MCF 10A (cell line): Measurements from ENCODE around the gene MTSS2. TPM values are rescaled to one million over a fixed set of nuclear protein-coding genes. Genes with fewer than 3 reads are reported as not detected.

Experiments used
- BruUV-seq: library from RNA; stranded (reverse); fragments of 400-500 nt; replicated peaks from 2 replicates; lab custom pipeline; 2021; lab: Mats Ljungman, UMichigan
- CTCF ChIA-PET: fragments of 300-600 bp; sonication (Branson Sonifier 250); formaldehyde crosslinking; extraction: SDS; loops from one replicate; lab custom pipeline; 2021; ENCODE audit warnings: antibody characterized with exemption, inconsistent platforms; lab: Yijun Ruan, JAX
- POLR2A ChIA-PET: fragments of 300-600, 350-650 bp; sonication (Branson Sonifier 250); formaldehyde crosslinking; extraction: SDS; loops from one replicate; lab custom pipeline; 2020; ENCODE audit warnings: antibody characterized with exemption, inconsistent platforms; lab: Yijun Ruan, JAX
- DNase-seq: peaks from one replicate; pipeline ENCODE4 v3.0.0-alpha.2; 2018; ENCODE audit not compliant: unreplicated experiment
- H3K27ac Mint-ChIP-seq: one replicate; pipeline ENCODE4 v1.8.0; 2022; ENCODE audit warnings: mild to moderate bottlenecking, low read depth, mixed read lengths; ENCODE audit not compliant: unreplicated experiment
- H3K27me3 Mint-ChIP-seq: one replicate; pipeline ENCODE4 v1.8.0; 2022; ENCODE audit warnings: mixed read lengths; ENCODE audit not compliant: insufficient read depth, unreplicated experiment
- H3K36me3 Mint-ChIP-seq: one replicate; pipeline ENCODE4 v1.8.0; 2022; ENCODE audit warnings: mild to moderate bottlenecking, moderate library complexity, mixed read lengths; ENCODE audit not compliant: insufficient read depth, unreplicated experiment
- H3K4me1 Mint-ChIP-seq: one replicate; pipeline ENCODE4 v1.8.0; 2022; ENCODE audit warnings: mixed read lengths; ENCODE audit not compliant: insufficient read depth, unreplicated experiment
- H3K4me3 Mint-ChIP-seq: one replicate; pipeline ENCODE4 v1.8.0; 2022; ENCODE audit warnings: mild to moderate bottlenecking, moderate library complexity, mixed read lengths; ENCODE audit not compliant: unreplicated experiment
- H3K9me3 Mint-ChIP-seq: one replicate; pipeline ENCODE4 v1.8.0; 2022; ENCODE audit warnings: mixed read lengths; ENCODE audit not compliant: unreplicated experiment
- intact Hi-C: fragments of 100-400 bp; cut with micrococcal nuclease; formaldehyde crosslinking; loops from 2 replicates; pipeline ENCODE4 v1.14.1; 2022
- total RNA-seq: library from RNA; stranded (reverse); gene quantifications from 2 replicates; pipeline ENCODE4 v1.2.3, GENCODE V29; 2022
- TF ChIP-seq, protein P1 (sequence below): fragments of 200-600 bp; IDR thresholded peaks from one replicate; pipeline ENCODE4 v1.8.0; 2022; ENCODE audit warnings: antibody characterized with exemption, mild to moderate bottlenecking; ENCODE audit not compliant: unreplicated experiment

MTSS2 gene
- total RNA-seq, 1 experiment from 2014 or later = 75.8 TPM

DNA sequence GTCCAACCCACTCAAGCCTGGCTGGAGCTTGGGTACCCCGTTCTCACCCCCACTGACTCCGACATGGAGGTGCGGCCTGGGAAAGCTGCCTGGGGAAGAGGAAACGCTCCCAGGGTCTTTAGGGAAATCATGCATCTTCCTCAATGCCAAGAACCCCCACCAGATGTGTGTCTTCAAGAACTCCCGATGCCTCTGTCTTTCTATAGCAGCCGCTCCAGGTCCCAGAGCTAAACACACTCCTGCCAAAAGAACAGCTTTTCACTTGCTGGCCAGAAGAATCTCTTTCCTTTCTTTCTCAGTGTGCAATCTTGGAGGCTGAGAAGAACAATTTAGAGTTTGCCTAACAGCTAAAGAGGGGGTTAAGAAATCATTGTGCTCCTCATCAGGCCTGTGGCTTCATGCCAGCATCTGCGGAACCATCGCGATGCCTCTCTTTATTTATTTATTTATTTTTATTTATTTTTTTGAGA lies 41.1 kb upstream of the MTSS2 start:
- CTCF ChIA-PET = interaction anchor here (0.6 kb wide), 1 partner anchor 585 kb away, joined by 3 read pairs; no protein-coding TSS in a partner anchor
- POLR2A ChIA-PET = no interaction called here
- TF ChIP-seq, protein P1, sequence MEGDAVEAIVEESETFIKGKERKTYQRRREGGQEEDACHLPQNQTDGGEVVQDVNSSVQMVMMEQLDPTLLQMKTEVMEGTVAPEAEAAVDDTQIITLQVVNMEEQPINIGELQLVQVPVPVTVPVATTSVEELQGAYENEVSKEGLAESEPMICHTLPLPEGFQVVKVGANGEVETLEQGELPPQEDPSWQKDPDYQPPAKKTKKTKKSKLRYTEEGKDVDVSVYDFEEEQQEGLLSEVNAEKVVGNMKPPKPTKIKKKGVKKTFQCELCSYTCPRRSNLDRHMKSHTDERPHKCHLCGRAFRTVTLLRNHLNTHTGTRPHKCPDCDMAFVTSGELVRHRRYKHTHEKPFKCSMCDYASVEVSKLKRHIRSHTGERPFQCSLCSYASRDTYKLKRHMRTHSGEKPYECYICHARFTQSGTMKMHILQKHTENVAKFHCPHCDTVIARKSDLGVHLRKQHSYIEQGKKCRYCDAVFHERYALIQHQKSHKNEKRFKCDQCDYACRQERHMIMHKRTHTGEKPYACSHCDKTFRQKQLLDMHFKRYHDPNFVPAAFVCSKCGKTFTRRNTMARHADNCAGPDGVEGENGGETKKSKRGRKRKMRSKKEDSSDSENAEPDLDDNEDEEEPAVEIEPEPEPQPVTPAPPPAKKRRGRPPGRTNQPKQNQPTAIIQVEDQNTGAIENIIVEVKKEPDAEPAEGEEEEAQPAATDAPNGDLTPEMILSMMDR = no peak
- Mint-ChIP-seq H3K36me3 (peaks cover 15% of the 10 kb centered on the region), H3K27me3 (no peaks in the 10 kb centered on the region), H3K9me3 (no peaks in the 10 kb centered on the region), H3K27ac (no peak overlapping the region), H3K4me3 (no peak overlapping the region), H3K4me1 (peaks cover 5% of the 10 kb centered on the region)
- BruUV-seq = no TSS peak
- DNase-seq = no peak
- intact Hi-C loops = no loop called here

DNA sequence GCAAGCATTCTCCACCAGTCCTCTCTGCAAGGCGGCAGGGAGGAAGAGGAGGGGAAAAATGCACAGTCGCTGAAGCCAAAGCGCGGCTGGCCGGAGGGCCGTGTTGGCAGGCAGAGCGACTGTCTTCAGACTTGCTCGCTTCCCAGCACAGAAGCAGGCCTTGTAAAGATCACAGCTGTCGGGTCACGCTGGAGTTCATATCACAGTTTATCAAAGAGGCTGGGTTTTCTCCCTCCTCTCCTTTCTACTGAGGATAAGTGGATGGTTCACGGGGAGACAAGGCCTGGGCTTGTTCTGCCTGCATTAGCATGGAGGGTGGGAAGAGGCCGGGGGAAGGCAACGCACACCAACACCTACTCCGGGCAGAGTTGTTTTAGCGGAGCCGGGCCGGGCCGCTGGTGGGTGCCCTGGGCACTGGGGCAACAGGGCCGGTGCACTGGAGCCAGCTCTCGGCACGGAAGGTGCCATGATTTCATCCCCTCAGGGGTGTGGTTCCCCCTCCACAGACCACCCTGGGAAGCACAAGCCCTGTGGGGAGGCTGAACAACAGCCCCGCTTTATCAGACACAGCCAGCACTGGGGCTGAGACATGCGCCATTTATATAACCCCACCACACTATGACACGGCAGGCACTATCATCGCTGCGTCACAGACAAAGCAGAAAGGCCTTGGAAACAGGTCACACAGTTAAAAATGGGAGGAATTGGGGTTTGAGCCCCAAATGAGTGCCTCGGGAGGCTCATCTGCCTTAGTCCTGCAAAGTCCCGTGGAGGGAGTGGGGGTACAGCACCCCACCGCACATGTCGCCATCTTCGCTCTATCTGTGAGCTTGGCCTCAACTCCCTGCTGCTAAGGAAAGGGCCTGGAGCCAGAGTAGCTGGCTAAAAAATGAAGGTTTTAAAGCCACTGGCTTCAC lies 40.3 kb upstream of the MTSS2 start:
- no TSS peak for BruUV-seq
- ChIA-PET POLR2A (no interaction called here), CTCF (interaction anchor here (0.6 kb wide), 1 partner anchor 586 kb away, joined by 3 read pairs; no protein-coding TSS in a partner anchor)
- peaks cover 5% of the 10 kb centered on the region for H3K4me1 Mint-ChIP-seq
- no peak overlapping the region for H3K27ac Mint-ChIP-seq
- TF ChIP-seq, protein P1 = no peak
- no peaks in the 10 kb centered on the region for H3K9me3 Mint-ChIP-seq
- intact Hi-C loops = no loop called here
- peaks cover 14% of the 10 kb centered on the region for H3K36me3 Mint-ChIP-seq
- no peaks in the 10 kb centered on the region for H3K27me3 Mint-ChIP-seq
- no peak overlapping the region for H3K4me3 Mint-ChIP-seq
- no peak for DNase-seq

- H3K4me1 Mint-ChIP-seq = peaks cover 5% of the 10 kb centered on the region
- H3K27ac Mint-ChIP-seq = no peak overlapping the region
- no peak overlapping the region for H3K4me3 Mint-ChIP-seq
- TF ChIP-seq, protein P1 = no peak
- H3K9me3 Mint-ChIP-seq = no peaks in the 10 kb centered on the region
- intact Hi-C loops = no loop called here
- DNase-seq = no peak
- ChIA-PET CTCF (no interaction called here), POLR2A (no interaction called here)
- BruUV-seq = no TSS peak
- no peaks in the 10 kb centered on the region for H3K27me3 Mint-ChIP-seq
- H3K36me3 Mint-ChIP-seq = peaks cover 13% of the 10 kb centered on the region
Observed at GRCh38 chr16:70725024-70725911, 39.4 kb upstream of the MTSS2 start.
